GM23338 (cell line): ENCODE measurements around the gene PA2G4.
A peak's percentile ranks its signal among the peaks of the same experiment; 100 is the strongest.

Experiments
- CREB1 ChIP-seq: fragments of 250-450 bp; sonication (Bioruptor Pico); IDR thresholded peaks from 2 replicates; pipeline ENCODE4 v1.5.0; 2020; ENCODE audit warnings: low read depth, mild to moderate bottlenecking, moderate library complexity
- EZH2 ChIP-seq: fragments of 200-600 bp; sonication (generic); IDR thresholded peaks from one replicate; pipeline ENCODE4 v1.8.0; 2017; ENCODE audit warnings: antibody characterized with exemption, mild to moderate bottlenecking, low read depth; ENCODE audit not compliant: unreplicated experiment
- EZH2phosphoT487 ChIP-seq: fragments of 200-600 bp; sonication (generic); IDR thresholded peaks from one replicate; pipeline ENCODE4 v1.8.1; 2018; ENCODE audit warnings: antibody characterized with exemption; ENCODE audit not compliant: unreplicated experiment
- JUNB ChIP-seq: IDR thresholded peaks from one replicate; pipeline ENCODE4 v1.6.1; 2016; ENCODE audit warnings: antibody characterized with exemption; ENCODE audit not compliant: unreplicated experiment
- NANOG ChIP-seq: IDR thresholded peaks from 2 replicates; pipeline ENCODE4 v1.6.1; 2016; ENCODE audit warnings: antibody characterized with exemption, borderline replicate concordance
- POLR2AphosphoS5 ChIP-seq: IDR thresholded peaks from 2 replicates; pipeline ENCODE4 v1.6.1; 2016; ENCODE audit warnings: antibody characterized with exemption, low read depth
- STAT1 ChIP-seq: IDR thresholded peaks from one replicate; pipeline ENCODE4 v1.6.1; 2016; ENCODE audit warnings: antibody characterized with exemption; ENCODE audit not compliant: unreplicated experiment
- ZNF114 ChIP-seq: fragments of 250-450 bp; sonication (Bioruptor Pico); IDR thresholded peaks from 2 replicates; pipeline ENCODE4 v1.5.0; 2020; ENCODE audit warnings: mild to moderate bottlenecking, moderate library complexity
- ZNF331 ChIP-seq: fragments of 250-450 bp; sonication (Bioruptor Pico); IDR thresholded peaks from 2 replicates; pipeline ENCODE4 v1.5.0; 2020; ENCODE audit warnings: low read depth, mild to moderate bottlenecking, moderate library complexity
- TF ChIP-seq, protein P1 (sequence below), 2 experiments: fragments of 200-600 bp in 1 of 2; sonication (generic) in 1 of 2; conservative IDR thresholded peaks; 2 replicates each; pipeline versions ENCODE4 v1.5.1 to v1.6.1; 2016 to 2017; ENCODE audit warnings: antibody characterized with exemption in 2 of 2, low read depth in 2 of 2, mild to moderate bottlenecking in 2 of 2, moderate library complexity in 1 of 2
- TF ChIP-seq, protein P2 (sequence below): IDR thresholded peaks from one replicate; pipeline ENCODE4 v1.6.1; 2018; ENCODE audit warnings: antibody characterized with exemption; ENCODE audit not compliant: unreplicated experiment
- TF ChIP-seq, protein P3 (sequence below): IDR thresholded peaks from 2 replicates; pipeline ENCODE4 v1.6.1; 2016; ENCODE audit warnings: antibody characterized with exemption
- TF ChIP-seq, protein P4 (sequence below): fragments of 250-450 bp; sonication (Bioruptor Pico); IDR thresholded peaks from 2 replicates; pipeline ENCODE4 v1.5.0; 2020; ENCODE audit warnings: mild to moderate bottlenecking, moderate library complexity

DNA sequence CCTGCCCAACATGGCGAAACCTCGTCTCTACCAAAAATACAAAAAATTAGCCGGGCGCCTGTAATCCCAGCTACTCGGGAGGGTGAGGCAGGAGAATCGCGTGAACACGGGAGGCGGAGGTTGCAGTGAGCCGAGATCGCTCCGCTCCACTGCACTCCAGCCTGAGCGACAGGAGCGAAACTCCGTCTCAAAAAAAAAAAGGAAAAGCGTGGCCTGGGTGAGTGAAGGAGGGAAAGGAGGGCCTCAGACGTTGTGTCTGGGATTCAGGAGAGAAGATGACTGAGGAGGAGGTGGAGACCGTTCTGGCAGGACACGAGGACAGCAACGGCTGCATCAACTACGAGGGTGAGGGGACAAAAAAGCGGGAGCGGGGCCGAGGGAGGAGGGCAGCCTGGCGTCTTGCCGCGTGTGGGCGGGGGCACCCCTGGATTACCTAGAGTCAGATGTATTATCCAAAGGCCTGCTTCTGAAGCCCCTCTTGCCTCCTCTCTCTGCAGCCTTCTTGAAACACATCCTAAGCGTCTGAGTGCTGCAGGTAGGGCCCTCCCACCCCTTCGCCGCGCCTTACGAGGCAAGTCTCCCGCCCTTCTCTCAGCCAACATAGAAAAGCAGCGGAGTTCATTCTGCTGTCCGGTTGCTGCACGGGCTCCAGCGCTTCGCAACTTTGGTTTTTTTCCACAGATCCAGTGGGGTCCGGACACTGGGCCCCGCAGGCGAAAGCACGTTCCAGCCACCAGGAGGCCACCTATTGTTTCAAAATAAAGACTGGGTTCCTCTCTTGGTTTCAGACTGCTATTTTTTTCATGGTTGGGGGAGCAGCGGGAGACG lies 53.1 kb downstream of the PA2G4 start:
- TF ChIP-seq, protein P1, sequence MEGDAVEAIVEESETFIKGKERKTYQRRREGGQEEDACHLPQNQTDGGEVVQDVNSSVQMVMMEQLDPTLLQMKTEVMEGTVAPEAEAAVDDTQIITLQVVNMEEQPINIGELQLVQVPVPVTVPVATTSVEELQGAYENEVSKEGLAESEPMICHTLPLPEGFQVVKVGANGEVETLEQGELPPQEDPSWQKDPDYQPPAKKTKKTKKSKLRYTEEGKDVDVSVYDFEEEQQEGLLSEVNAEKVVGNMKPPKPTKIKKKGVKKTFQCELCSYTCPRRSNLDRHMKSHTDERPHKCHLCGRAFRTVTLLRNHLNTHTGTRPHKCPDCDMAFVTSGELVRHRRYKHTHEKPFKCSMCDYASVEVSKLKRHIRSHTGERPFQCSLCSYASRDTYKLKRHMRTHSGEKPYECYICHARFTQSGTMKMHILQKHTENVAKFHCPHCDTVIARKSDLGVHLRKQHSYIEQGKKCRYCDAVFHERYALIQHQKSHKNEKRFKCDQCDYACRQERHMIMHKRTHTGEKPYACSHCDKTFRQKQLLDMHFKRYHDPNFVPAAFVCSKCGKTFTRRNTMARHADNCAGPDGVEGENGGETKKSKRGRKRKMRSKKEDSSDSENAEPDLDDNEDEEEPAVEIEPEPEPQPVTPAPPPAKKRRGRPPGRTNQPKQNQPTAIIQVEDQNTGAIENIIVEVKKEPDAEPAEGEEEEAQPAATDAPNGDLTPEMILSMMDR (conservative IDR thresholded peaks at IDR 0.05; ENCODE audit: low read depth in 2 of 2), result peak; percentile 47 to 68
- TF ChIP-seq, protein P2, sequence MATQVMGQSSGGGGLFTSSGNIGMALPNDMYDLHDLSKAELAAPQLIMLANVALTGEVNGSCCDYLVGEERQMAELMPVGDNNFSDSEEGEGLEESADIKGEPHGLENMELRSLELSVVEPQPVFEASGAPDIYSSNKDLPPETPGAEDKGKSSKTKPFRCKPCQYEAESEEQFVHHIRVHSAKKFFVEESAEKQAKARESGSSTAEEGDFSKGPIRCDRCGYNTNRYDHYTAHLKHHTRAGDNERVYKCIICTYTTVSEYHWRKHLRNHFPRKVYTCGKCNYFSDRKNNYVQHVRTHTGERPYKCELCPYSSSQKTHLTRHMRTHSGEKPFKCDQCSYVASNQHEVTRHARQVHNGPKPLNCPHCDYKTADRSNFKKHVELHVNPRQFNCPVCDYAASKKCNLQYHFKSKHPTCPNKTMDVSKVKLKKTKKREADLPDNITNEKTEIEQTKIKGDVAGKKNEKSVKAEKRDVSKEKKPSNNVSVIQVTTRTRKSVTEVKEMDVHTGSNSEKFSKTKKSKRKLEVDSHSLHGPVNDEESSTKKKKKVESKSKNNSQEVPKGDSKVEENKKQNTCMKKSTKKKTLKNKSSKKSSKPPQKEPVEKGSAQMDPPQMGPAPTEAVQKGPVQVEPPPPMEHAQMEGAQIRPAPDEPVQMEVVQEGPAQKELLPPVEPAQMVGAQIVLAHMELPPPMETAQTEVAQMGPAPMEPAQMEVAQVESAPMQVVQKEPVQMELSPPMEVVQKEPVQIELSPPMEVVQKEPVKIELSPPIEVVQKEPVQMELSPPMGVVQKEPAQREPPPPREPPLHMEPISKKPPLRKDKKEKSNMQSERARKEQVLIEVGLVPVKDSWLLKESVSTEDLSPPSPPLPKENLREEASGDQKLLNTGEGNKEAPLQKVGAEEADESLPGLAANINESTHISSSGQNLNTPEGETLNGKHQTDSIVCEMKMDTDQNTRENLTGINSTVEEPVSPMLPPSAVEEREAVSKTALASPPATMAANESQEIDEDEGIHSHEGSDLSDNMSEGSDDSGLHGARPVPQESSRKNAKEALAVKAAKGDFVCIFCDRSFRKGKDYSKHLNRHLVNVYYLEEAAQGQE, result no peak
- TF ChIP-seq POLR2AphosphoS5, result peak; percentile 60
- no peak for TF ChIP-seq EZH2phosphoT487
- TF ChIP-seq EZH2, result no peak
- TF ChIP-seq CREB1, result peak; percentile 13; the same call in 1 of the 2 replicates
- TF ChIP-seq NANOG, result no peak
- TF ChIP-seq JUNB, result no peak
- TF ChIP-seq ZNF114 (CRISPR knock-in tag), result no peak
- TF ChIP-seq, protein P3, sequence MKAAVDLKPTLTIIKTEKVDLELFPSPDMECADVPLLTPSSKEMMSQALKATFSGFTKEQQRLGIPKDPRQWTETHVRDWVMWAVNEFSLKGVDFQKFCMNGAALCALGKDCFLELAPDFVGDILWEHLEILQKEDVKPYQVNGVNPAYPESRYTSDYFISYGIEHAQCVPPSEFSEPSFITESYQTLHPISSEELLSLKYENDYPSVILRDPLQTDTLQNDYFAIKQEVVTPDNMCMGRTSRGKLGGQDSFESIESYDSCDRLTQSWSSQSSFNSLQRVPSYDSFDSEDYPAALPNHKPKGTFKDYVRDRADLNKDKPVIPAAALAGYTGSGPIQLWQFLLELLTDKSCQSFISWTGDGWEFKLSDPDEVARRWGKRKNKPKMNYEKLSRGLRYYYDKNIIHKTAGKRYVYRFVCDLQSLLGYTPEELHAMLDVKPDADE, result no peak
- TF ChIP-seq ZNF331, result no peak
- TF ChIP-seq, protein P4, sequence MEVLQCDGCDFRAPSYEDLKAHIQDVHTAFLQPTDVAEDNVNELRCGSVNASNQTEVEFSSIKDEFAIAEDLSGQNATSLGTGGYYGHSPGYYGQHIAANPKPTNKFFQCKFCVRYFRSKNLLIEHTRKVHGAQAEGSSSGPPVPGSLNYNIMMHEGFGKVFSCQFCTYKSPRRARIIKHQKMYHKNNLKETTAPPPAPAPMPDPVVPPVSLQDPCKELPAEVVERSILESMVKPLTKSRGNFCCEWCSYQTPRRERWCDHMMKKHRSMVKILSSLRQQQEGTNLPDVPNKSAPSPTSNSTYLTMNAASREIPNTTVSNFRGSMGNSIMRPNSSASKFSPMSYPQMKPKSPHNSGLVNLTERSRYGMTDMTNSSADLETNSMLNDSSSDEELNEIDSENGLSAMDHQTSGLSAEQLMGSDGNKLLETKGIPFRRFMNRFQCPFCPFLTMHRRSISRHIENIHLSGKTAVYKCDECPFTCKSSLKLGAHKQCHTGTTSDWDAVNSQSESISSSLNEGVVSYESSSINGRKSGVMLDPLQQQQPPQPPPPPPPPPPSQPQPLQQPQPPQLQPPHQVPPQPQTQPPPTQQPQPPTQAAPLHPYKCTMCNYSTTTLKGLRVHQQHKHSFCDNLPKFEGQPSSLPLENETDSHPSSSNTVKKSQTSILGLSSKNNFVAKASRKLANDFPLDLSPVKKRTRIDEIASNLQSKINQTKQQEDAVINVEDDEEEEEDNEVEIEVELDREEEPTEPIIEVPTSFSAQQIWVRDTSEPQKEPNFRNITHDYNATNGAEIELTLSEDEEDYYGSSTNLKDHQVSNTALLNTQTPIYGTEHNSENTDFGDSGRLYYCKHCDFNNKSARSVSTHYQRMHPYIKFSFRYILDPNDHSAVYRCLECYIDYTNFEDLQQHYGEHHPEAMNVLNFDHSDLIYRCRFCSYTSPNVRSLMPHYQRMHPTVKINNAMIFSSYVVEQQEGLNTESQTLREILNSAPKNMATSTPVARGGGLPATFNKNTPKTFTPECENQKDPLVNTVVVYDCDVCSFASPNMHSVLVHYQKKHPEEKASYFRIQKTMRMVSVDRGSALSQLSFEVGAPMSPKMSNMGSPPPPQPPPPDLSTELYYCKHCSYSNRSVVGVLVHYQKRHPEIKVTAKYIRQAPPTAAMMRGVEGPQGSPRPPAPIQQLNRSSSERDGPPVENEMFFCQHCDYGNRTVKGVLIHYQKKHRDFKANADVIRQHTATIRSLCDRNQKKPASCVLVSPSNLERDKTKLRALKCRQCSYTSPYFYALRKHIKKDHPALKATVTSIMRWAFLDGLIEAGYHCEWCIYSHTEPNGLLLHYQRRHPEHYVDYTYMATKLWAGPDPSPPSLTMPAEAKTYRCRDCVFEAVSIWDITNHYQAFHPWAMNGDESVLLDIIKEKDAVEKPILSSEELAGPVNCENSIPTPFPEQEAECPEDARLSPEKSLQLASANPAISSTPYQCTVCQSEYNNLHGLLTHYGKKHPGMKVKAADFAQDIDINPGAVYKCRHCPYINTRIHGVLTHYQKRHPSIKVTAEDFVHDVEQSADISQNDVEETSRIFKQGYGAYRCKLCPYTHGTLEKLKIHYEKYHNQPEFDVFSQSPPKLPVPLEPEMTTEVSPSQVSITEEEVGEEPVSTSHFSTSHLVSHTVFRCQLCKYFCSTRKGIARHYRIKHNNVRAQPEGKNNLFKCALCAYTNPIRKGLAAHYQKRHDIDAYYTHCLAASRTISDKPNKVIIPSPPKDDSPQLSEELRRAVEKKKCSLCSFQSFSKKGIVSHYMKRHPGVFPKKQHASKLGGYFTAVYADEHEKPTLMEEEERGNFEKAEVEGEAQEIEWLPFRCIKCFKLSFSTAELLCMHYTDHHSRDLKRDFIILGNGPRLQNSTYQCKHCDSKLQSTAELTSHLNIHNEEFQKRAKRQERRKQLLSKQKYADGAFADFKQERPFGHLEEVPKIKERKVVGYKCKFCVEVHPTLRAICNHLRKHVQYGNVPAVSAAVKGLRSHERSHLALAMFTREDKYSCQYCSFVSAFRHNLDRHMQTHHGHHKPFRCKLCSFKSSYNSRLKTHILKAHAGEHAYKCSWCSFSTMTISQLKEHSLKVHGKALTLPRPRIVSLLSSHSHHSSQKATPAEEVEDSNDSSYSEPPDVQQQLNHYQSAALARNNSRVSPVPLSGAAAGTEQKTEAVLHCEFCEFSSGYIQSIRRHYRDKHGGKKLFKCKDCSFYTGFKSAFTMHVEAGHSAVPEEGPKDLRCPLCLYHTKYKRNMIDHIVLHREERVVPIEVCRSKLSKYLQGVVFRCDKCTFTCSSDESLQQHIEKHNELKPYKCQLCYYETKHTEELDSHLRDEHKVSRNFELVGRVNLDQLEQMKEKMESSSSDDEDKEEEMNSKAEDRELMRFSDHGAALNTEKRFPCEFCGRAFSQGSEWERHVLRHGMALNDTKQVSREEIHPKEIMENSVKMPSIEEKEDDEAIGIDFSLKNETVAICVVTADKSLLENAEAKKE (CRISPR knock-in tag), result no peak
- TF ChIP-seq STAT1, result no peak
